ENCODE results near the gene STOML1. TPM values are rescaled to one million over a fixed set of nuclear protein-coding genes. Genes with fewer than 3 reads are reported as not detected.

The STOML1 gene
- total RNA-seq, 2 donors from 2014 or later, result 4.4 to 5.5 TPM

DNA sequence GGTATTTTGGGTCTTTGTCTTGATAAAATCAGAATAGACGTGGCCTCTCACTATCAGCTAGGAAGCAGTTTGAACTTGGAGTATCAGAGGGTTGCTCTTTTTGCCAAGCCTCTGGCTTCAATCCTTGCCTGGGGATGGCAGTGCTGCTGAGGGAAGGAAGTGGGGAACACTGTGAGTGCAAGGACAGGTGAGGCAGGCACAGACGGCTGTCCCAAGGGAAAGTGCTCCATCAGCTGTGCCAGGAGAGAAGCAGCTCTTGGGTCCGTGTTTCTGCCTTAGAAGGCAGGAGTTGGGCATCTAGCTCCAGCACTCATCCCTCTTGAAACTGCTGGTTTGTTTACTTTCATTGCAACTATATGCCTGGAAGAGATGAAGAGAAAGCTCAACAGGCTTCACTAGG is 35.6 kb upstream of the STOML1 start:
- no peak for TF ChIP-seq CTCF (conservative IDR thresholded peaks at IDR 0.05)
- Mint-ChIP-seq H3K27me3 (ENCODE audit: insufficient read depth) (no peaks in the 10 kb centered on the region), H3K4me3 (no peak overlapping the region), H3K4me1 (no peaks in the 10 kb centered on the region), H3K36me3 (ENCODE audit: low read depth) (peaks cover 14% of the 10 kb centered on the region), H3K9me3 (no peaks in the 10 kb centered on the region), H3K27ac (no peak overlapping the region)
- Histone ChIP-seq H3K27ac (ENCODE audit: low read depth, low read length) (no peak overlapping the region), H3K4me3 (ENCODE audit: low read length) (no peak overlapping the region), H3K4me1 (ENCODE audit: control insufficient read depth, insufficient read depth, low read length) (no peaks in the 10 kb centered on the region), H3K36me3 (ENCODE audit: control insufficient read depth, insufficient read depth, low read length) (peaks cover 30% of the 10 kb centered on the region), H3K9me3 (ENCODE audit: control insufficient read depth, low read length) (no peaks in the 10 kb centered on the region), H3K27me3 (ENCODE audit: control insufficient read depth, insufficient read depth, low read length, poor library complexity, severe bottlenecking) (no peaks in the 10 kb centered on the region), H3K9ac (ENCODE audit: extremely low read depth, low read length, poor library complexity, severe bottlenecking) (no peak overlapping the region)
- no peak for DNase-seq
- 85 to 95% methylated on average over 2 to 3 of the region's 3 CpGs for WGBS, 2 experiments (ENCODE audit: insufficient coverage in 1 of 2, insufficient read length in 1 of 2)

DNA sequence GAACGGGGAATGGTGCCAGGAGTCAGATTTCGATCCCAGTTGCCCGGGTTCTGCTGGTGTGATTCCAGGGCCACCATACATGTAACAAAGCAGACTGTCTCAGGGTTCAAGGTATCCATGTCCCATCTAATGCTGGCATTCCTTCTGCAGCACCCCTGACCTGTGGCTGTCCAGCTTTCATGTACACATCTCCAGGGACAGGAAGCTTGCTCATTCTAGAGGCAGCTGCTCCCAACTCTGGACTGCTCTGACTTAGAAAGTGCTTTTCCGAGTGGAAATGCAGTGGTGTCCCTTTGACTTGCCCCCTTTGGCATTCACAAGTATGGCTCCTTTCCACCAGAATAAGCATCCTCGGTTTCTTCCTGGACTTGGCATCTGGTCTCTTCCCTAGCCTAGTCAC is 33.3 kb upstream of the STOML1 start:
- Histone ChIP-seq H3K4me3 (ENCODE audit: low read length) (no peak overlapping the region), H3K9ac (ENCODE audit: extremely low read depth, low read length, poor library complexity, severe bottlenecking) (no peak overlapping the region), H3K27ac (ENCODE audit: low read depth, low read length) (no peak overlapping the region), H3K27me3 (ENCODE audit: control insufficient read depth, insufficient read depth, low read length, poor library complexity, severe bottlenecking) (no peaks in the 10 kb centered on the region), H3K36me3 (ENCODE audit: control insufficient read depth, insufficient read depth, low read length) (peaks cover 36% of the 10 kb centered on the region), H3K9me3 (ENCODE audit: control insufficient read depth, low read length) (peaks cover 7% of the 10 kb centered on the region), H3K4me1 (ENCODE audit: control insufficient read depth, insufficient read depth, low read length) (no peaks in the 10 kb centered on the region)
- H3K36me3 Mint-ChIP-seq (ENCODE audit: low read depth), result peaks cover 26% of the 10 kb centered on the region
- H3K9me3 Mint-ChIP-seq, result peaks cover 4% of the 10 kb centered on the region
- no peaks in the 10 kb centered on the region for H3K4me1 Mint-ChIP-seq
- H3K27me3 Mint-ChIP-seq (ENCODE audit: insufficient read depth), result no peaks in the 10 kb centered on the region
- WGBS, 2 experiments (ENCODE audit: insufficient coverage in 1 of 2, insufficient read length in 1 of 2), result 90 to 95% methylated on average over 4 to 5 of the region's 5 CpGs
- no peak for DNase-seq
- no peak overlapping the region for H3K27ac Mint-ChIP-seq
- TF ChIP-seq CTCF (conservative IDR thresholded peaks at IDR 0.05), result no peak
- no peak overlapping the region for H3K4me3 Mint-ChIP-seq

GRCh38 chr15:74024687-74025086 is 32.6 kb upstream of the STOML1 start:
- 86 to 90% methylated on average over 2 of the region's 2 CpGs for WGBS, 2 experiments (ENCODE audit: insufficient coverage in 1 of 2, insufficient read length in 1 of 2)

More at GRCh38 chr15:74024687-74025086, 32.6 kb upstream of the STOML1 start:
- H3K27me3 Mint-ChIP-seq (ENCODE audit: insufficient read depth), result no peaks in the 10 kb centered on the region
- Histone ChIP-seq H3K27me3 (ENCODE audit: control insufficient read depth, insufficient read depth, low read length, poor library complexity, severe bottlenecking) (no peaks in the 10 kb centered on the region), H3K9me3 (ENCODE audit: control insufficient read depth, low read length) (peaks cover 14% of the 10 kb centered on the region), H3K27ac (ENCODE audit: low read depth, low read length) (no peak overlapping the region), H3K9ac (ENCODE audit: extremely low read depth, low read length, poor library complexity, severe bottlenecking) (no peak overlapping the region), H3K4me3 (ENCODE audit: low read length) (no peak overlapping the region), H3K36me3 (ENCODE audit: control insufficient read depth, insufficient read depth, low read length) (peaks cover 40% of the 10 kb centered on the region), H3K4me1 (ENCODE audit: control insufficient read depth, insufficient read depth, low read length) (no peaks in the 10 kb centered on the region)
- H3K27ac Mint-ChIP-seq, result no peak overlapping the region
- no peak for DNase-seq
- H3K4me1 Mint-ChIP-seq, result no peaks in the 10 kb centered on the region
- no peak for TF ChIP-seq CTCF (conservative IDR thresholded peaks at IDR 0.05)
- peaks cover 31% of the 10 kb centered on the region for H3K36me3 Mint-ChIP-seq (ENCODE audit: low read depth)
- no peak overlapping the region for H3K4me3 Mint-ChIP-seq
- peaks cover 11% of the 10 kb centered on the region for H3K9me3 Mint-ChIP-seq

Data from endodermal cell (in vitro differentiated cells).